ENCODE measurements around the gene MRPL48. TPM values are rescaled to one million over a fixed set of nuclear protein-coding genes. Genes with fewer than 3 reads are reported as not detected.
"Not testable (repeated sequence)": the region's sequence is repeated elsewhere in the genome, so short reads cannot be mapped to it uniquely, and the experiment has no call there.

Gene MRPL48
- total and polyA plus RNA-seq, 8 donors: 28.9 to 56.8 (median 47.0) TPM

DNA sequence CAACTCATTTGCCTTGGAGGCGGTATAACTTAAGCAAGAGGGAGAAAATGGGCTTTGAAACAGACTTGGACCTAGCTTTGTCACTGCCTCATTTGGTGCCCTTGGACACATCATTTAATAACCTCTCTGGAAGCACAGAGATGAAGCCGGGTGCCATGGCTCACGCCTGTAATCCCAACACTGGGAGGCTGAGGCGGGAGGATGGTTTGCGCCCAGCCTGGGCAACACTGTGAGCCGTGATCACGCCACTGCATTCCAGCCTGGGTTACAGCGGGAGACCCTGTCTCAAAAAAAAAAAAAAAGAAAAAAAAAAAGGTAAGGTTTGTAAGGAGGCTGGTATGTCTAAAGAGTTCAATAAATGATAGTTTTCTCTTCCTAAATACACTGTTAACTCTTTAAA is 88.2 kb downstream of the MRPL48 start:
- no peak for ATAC-seq
- DNase-seq: no peak
- Histone ChIP-seq H3K4me1 (peaks cover 0 to 24% of the 10 kb centered on the region in 2 donors), H3K9me3 (no peaks in the 10 kb centered on the region), H3K27me3 (no peaks in the 10 kb centered on the region), H3K27ac (peak overlapping the region; percentile 70 to 84), H3K36me3 (peaks cover 0 to 36% of the 10 kb centered on the region in 2 donors), H3K4me3 (peak overlapping the region; percentile 60 to 66)
- TF ChIP-seq, protein P1, sequence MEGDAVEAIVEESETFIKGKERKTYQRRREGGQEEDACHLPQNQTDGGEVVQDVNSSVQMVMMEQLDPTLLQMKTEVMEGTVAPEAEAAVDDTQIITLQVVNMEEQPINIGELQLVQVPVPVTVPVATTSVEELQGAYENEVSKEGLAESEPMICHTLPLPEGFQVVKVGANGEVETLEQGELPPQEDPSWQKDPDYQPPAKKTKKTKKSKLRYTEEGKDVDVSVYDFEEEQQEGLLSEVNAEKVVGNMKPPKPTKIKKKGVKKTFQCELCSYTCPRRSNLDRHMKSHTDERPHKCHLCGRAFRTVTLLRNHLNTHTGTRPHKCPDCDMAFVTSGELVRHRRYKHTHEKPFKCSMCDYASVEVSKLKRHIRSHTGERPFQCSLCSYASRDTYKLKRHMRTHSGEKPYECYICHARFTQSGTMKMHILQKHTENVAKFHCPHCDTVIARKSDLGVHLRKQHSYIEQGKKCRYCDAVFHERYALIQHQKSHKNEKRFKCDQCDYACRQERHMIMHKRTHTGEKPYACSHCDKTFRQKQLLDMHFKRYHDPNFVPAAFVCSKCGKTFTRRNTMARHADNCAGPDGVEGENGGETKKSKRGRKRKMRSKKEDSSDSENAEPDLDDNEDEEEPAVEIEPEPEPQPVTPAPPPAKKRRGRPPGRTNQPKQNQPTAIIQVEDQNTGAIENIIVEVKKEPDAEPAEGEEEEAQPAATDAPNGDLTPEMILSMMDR (IDR thresholded peaks at IDR 0.05): no peak
- intact Hi-C loops (cut with DNase I): no loop called here

DNA sequence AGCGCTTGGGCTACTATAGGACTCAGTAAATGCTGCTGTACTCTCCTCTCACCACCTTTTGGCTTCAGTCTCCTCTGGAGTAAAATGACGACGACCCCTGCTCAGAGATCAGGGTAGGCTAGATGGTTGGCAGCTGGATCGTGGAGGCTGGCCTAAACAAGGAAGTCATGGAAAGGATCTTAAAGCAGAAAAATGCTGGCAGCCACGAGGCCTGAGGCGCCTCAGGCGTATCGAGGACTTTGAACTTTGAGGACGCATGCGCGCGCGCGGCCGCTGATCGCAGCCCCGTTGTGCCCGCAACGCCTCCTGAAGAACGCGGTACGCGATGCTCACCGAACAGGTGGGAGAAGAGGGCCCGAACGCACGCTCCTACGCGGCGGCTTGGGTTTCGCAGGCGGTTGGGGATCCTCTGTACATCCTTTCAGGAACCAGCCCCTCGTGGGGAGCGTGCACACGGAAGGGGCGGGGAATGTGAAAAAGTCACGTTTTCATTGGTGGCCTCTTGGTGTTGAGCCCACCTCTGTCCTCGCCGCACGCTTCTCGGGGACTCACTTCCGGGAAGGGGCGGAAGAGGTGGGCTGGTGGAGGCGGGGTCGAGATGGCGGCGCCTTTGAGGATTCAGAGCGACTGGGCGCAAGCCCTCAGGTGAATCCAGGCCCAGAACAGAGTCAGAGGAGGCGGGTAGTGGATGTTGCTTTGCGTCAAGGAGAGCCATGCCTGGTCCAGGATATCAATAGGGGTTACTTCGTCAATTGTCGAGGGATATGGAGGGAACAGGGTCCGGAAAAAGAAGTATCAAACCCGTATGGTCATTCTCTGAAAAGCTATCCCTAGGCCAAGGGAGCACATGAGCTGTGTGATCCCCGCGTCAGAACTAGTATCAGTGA is 89.0 kb downstream of the MRPL48 start, which contains the start of the genes COA4 and PAAF1:
COA4 (minus strand) TSS at position 423 of the 887 bp plus-strand sequence. CDS start 3,468 bp downstream, outside the sequence.
PAAF1 (plus strand) TSS at position 576 of the 887 bp plus-strand sequence; CDS start at position 599, 23 bp downstream.
- H3K36me3 ChIP-seq: peaks cover 0 to 27% of the 10 kb centered on the region in 2 donors
- peak; percentile 95 to 97 (median 96) for DNase-seq
- H3K27me3 ChIP-seq: no peaks in the 10 kb centered on the region
- peaks cover 0 to 24% of the 10 kb centered on the region in 2 donors for H3K4me1 ChIP-seq
- intact Hi-C loops (cut with DNase I): no loop called here
- TF ChIP-seq, protein P1 (IDR thresholded peaks at IDR 0.05): no peak
- no peaks in the 10 kb centered on the region for H3K9me3 ChIP-seq
- peak; percentile 99 for ATAC-seq
- peak within 1 kb of the TSS; percentile 60 to 66 for H3K4me3 ChIP-seq
- H3K27ac ChIP-seq: peak within 1 kb of the TSS; percentile 70 to 84

DNA sequence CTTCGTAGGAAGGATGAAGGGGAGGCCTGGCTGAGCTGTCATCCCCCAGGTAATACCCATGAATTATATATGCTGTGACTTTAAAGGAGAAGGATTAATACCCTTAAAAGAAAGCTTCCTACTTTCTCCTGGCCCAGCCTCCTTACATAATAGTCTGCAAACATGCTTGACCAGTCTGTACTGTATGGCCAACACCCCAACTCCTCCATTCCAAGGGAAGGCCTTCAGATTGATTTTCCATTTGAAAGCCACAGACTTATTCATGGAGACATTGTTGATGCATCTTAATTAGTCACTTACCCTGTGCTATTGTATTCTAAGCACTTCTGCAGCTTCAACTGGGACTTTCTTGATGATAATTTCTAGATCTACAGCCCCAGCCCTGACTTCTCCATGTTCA is 91.1 kb downstream of the MRPL48 start:
- H3K4me3 ChIP-seq: no peak overlapping the region
- ATAC-seq: no peak
- H3K4me1 ChIP-seq: peaks cover 0 to 24% of the 10 kb centered on the region in 2 donors
- H3K36me3 ChIP-seq: peaks cover 0 to 8% of the 10 kb centered on the region in 2 donors
- H3K27me3 ChIP-seq: no peaks in the 10 kb centered on the region
- no peak for DNase-seq
- TF ChIP-seq, protein P1 (IDR thresholded peaks at IDR 0.05): no peak
- no peak overlapping the region for H3K27ac ChIP-seq
- intact Hi-C loops (cut with DNase I): no loop called here
- H3K9me3 ChIP-seq: no peaks in the 10 kb centered on the region

DNA sequence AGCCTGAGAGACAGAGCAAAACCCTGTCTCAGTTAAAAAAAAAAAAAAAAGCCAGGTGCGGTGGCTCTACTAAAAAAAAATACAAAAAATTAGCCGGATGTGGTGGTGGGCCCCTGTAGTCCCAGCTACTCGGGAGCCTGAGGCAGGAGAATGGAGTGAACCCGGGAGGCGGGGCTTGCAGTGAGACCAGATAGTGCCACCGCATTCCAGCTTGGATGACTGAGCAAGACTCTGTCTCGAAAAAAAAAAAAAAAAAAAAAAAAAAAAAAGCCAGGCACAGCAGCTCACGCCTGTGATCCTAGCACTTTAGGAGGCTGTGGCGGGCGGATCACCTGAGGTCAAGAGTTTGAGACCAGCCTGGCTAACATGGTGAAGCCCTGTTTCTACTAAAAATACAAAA is 92.8 kb downstream of the MRPL48 start:
- H3K9me3 ChIP-seq; ATAC-seq; H3K4me3 ChIP-seq; intact Hi-C loops (cut with DNase I); H3K27ac ChIP-seq; H3K27me3 ChIP-seq; H3K36me3 ChIP-seq; DNase-seq: not testable (repeated sequence)
- H3K4me1 ChIP-seq: peaks cover 0 to 15% of the 10 kb centered on the region in 2 donors

DNA sequence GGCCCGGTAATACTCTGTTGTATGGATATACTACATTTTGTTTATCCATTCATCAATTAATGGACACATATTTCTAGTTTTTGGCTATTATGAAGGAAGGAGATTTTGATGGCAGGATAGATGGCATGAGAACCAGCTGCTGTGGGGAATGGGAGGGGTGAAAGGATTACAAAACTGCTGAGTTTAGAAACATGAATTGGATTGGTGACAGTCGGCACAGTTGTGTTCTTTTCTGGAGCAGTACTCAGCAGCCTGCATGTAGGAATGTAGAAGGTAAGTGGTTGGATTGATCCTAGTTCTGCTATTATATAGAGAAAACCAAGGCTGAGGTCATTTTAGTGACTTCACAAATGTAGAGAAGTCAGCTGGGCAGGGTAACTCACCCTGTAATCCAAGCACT is 96.2 kb downstream of the MRPL48 start:
- TF ChIP-seq, protein P1 (IDR thresholded peaks at IDR 0.05): no peak
- H3K4me1 ChIP-seq: no peaks in the 10 kb centered on the region
- H3K4me3 ChIP-seq: no peak overlapping the region
- intact Hi-C loops (cut with DNase I): no loop called here
- peaks cover 0 to 10% of the 10 kb centered on the region in 2 donors for H3K36me3 ChIP-seq
- H3K27ac ChIP-seq: no peak overlapping the region
- no peak for DNase-seq
- no peaks in the 10 kb centered on the region for H3K9me3 ChIP-seq
- no peak for ATAC-seq
- H3K27me3 ChIP-seq: no peaks in the 10 kb centered on the region

Data from left lung (tissue), 10 donors.